Neural crest cell (in vitro differentiated cells): ENCODE results near the gene DYSF. TPM values are rescaled to one million over a fixed set of nuclear protein-coding genes. Genes with fewer than 3 reads are reported as not detected.

Experiments
- DNase-seq: peaks from one replicate; pipeline ENCODE4 v3.0.0; 2021; ENCODE audit warnings: low read depth, mixed read lengths, low spot score
- H3K27ac Mint-ChIP-seq: one replicate; pipeline ENCODE4 v1.8.0; 2021; ENCODE audit warnings: mild to moderate bottlenecking, mixed read lengths; ENCODE audit not compliant: unreplicated experiment
- H3K27me3 Mint-ChIP-seq: 2 replicates; pipeline ENCODE4 v1.8.0; 2021; ENCODE audit warnings: low read depth, mild to moderate bottlenecking, mixed read lengths
- H3K36me3 Mint-ChIP-seq: 2 replicates; pipeline ENCODE4 v1.8.0; 2021; ENCODE audit warnings: low read depth, mild to moderate bottlenecking, mixed read lengths
- H3K4me1 Mint-ChIP-seq: 2 replicates; pipeline ENCODE4 v1.8.0; 2021; ENCODE audit warnings: mixed read lengths
- H3K4me3 Mint-ChIP-seq: one replicate; pipeline ENCODE4 v1.8.0; 2021; ENCODE audit warnings: mild to moderate bottlenecking, mixed read lengths
- H3K9me3 Mint-ChIP-seq: 2 replicates; pipeline ENCODE4 v1.8.0; 2021; ENCODE audit warnings: mixed read lengths
- CTCF ChIP-seq: fragments of 200-600 bp; sonication (generic); conservative IDR thresholded peaks from 2 replicates; pipeline ENCODE4 v1.5.0; 2021; ENCODE audit warnings: antibody characterized with exemption, mild to moderate bottlenecking
- total RNA-seq: library from RNA; stranded (reverse); gene quantifications from 2 replicates; pipeline ENCODE4 v1.2.1, GENCODE V29; 2021

Gene DYSF
- total RNA-seq, 1 donor from 2014 or later: 2.2 TPM

DNA sequence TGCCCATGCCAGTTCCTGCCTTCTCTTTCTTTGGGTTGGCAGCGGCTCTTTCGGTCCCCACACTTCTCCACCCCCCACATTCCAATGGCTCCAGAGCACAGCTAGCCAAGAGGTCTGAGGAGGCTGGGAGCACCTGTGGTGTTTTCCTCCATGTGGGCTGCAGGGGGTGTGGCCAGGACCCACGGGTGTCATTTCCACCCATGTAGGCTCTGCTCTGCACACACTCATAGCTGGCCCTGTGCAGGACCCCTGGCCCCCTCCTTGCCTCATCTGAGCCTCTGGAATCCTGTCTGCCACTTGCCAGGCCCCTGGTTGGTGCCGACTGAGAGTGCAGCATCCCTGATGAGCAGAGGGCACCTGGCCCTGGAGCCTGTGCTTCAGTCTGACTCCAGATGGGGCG lies 46.3 kb downstream of the DYSF start:
- H3K27me3 Mint-ChIP-seq: no peaks in the 10 kb centered on the region
- TF ChIP-seq CTCF: no peak
- H3K27ac Mint-ChIP-seq: no peak overlapping the region
- peaks cover 13% of the 10 kb centered on the region for H3K4me1 Mint-ChIP-seq
- H3K9me3 Mint-ChIP-seq: no peaks in the 10 kb centered on the region
- H3K36me3 Mint-ChIP-seq: no peaks in the 10 kb centered on the region
- no peak for DNase-seq
- no peak overlapping the region for H3K4me3 Mint-ChIP-seq

GRCh38 chr2:71500426-71501079 lies 47.2 kb downstream of the DYSF start:
- peaks cover 13% of the 10 kb centered on the region for H3K4me1 Mint-ChIP-seq
- no peaks in the 10 kb centered on the region for H3K36me3 Mint-ChIP-seq
- H3K9me3 Mint-ChIP-seq: no peaks in the 10 kb centered on the region
- no peaks in the 10 kb centered on the region for H3K27me3 Mint-ChIP-seq
- no peak for DNase-seq
- no peak for TF ChIP-seq CTCF
- H3K27ac Mint-ChIP-seq: no peak overlapping the region
- H3K4me3 Mint-ChIP-seq: no peak overlapping the region

- H3K27me3 Mint-ChIP-seq: no peaks in the 10 kb centered on the region
- no peak for DNase-seq
- peak overlapping the region; percentile 62 for H3K27ac Mint-ChIP-seq
- H3K36me3 Mint-ChIP-seq: no peaks in the 10 kb centered on the region
- peaks cover 3% of the 10 kb centered on the region for H3K4me1 Mint-ChIP-seq
- H3K9me3 Mint-ChIP-seq: no peaks in the 10 kb centered on the region
- no peak for TF ChIP-seq CTCF
- H3K4me3 Mint-ChIP-seq: no peak overlapping the region
These were observed 49.8 kb downstream of the DYSF start for GRCh38 chr2:71502941-71503738.

GRCh38 chr2:71503837-71504236 lies 50.5 kb downstream of the DYSF start:
- Mint-ChIP-seq H3K27ac (peak overlapping the region; percentile 58), H3K9me3 (no peaks in the 10 kb centered on the region), H3K36me3 (no peaks in the 10 kb centered on the region), H3K27me3 (no peaks in the 10 kb centered on the region), H3K4me3 (no peak overlapping the region), H3K4me1 (no peaks in the 10 kb centered on the region)
- no peak for DNase-seq
- TF ChIP-seq CTCF: no peak

- Mint-ChIP-seq H3K27ac (no peak overlapping the region), H3K4me1 (no peaks in the 10 kb centered on the region), H3K36me3 (no peaks in the 10 kb centered on the region), H3K9me3 (no peaks in the 10 kb centered on the region), H3K4me3 (no peak overlapping the region), H3K27me3 (no peaks in the 10 kb centered on the region)
- no peak for TF ChIP-seq CTCF
- no peak for DNase-seq
These were observed 51.2 kb downstream of the DYSF start for GRCh38 chr2:71504611-71505010.
